D341Med (cell line): ENCODE measurements around the gene NEDD1.

Experiments used
- DNase-seq: peaks from one replicate; pipeline ENCODE4 v3.0.0; 2012; ENCODE audit warnings: low spot score

NEDD1 gene, protein sequence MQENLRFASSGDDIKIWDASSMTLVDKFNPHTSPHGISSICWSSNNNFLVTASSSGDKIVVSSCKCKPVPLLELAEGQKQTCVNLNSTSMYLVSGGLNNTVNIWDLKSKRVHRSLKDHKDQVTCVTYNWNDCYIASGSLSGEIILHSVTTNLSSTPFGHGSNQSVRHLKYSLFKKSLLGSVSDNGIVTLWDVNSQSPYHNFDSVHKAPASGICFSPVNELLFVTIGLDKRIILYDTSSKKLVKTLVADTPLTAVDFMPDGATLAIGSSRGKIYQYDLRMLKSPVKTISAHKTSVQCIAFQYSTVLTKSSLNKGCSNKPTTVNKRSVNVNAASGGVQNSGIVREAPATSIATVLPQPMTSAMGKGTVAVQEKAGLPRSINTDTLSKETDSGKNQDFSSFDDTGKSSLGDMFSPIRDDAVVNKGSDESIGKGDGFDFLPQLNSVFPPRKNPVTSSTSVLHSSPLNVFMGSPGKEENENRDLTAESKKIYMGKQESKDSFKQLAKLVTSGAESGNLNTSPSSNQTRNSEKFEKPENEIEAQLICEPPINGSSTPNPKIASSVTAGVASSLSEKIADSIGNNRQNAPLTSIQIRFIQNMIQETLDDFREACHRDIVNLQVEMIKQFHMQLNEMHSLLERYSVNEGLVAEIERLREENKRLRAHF

DNA sequence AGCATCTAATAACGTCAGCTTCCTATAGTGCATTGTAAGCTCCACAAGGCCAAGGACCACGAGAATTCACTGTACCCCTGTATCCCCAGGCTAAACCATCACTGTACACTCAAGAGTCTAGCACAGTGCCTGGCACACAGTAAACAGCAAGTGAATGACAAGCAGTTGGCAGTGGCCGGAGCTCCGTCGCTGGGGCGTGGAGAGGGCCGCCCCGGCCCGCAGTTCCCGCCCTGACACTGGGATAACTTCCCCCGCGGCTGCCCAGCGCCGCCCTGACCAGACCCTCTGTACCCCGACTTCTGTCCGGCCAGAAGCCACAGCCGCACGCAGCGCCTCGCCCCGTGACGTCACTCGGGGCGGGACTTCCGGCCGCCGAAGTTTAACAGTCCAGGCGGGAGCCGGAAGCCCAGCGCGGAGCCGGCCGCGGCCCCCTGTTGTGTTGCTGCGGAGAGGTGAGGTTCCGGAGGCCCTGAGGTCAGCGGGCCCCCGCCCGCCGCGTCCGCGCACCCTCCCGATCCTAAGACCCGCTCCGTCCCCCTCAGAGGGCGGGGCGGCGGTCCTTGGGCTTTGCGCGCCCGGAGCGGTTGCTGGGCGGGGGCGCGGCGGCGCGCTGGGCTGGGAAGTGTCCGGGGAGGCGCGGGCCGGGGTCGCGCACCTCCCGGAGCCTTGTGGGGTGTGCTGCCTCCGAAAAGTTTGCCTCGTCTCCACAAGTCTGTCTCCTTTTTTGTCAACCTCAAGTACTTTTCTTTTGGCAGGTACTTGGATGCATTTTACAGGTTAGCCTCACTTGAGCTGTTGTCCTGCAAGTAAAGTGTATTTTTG lies at the start of gene NEDD1:
TSS of gene NEDD1 (plus strand) at position 409 of the 822 bp plus-strand sequence. CDS start 2,503 bp downstream, outside the sequence.
- DNase-seq = peak; percentile 94

DNA sequence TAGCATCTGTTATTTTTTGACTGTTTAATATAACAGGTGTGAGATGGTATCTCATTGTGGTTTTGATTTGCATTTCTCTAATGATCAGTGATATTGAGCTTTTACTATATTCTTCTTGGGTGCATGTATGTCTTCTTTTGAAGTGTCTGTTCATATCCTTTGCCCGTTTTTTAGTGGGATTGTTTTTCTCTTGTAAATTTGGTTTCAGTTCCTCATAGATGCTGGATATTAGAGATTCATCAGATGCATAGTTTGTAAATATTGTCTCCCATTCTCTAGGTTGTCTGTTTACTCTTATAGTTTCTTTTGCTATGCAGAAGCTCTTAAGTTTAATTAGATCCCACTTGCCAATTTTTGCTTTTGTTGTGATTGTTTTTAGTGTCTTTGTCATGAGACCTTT lies 48.9 kb upstream of the NEDD1 start:
- no peak for DNase-seq

DNA sequence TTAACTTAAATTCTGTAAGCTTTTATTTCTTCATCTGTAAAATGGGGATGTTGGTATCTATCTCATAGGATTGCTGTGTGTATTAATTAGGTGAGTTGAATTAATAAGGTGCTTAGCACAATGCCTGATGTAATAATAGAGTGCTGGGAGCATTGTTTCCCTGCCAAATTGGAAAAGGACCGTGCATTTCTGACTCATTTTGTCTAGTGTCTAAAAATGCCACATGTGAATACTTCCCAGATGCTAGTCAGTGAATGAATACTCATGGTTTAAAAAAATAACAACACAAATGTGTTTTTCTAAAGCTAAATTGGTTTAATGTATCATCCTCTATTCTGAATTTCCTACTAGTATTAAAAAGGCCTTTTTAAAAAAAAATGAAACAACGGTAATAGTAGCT lies 45.4 kb upstream of the NEDD1 start:
- DNase-seq = no peak

DNA sequence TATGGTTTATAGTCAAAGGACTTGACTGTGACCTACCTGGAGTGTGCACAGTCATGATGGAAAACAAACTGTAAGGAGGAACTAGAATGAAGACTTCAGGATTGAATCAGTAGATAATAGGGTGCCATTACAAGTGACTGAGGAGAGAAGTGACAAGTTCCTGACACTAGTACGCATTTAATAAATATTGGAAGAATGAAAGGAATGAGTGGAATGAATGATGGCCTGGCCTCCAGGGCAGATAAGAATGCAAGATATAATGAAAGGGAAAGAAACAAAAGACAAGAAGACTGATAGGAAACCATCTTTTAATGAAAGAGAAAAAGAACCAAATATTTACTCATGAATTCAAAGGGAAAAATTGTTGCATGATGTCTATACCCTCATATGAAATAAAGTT lies 44.7 kb upstream of the NEDD1 start:
- no peak for DNase-seq

DNA sequence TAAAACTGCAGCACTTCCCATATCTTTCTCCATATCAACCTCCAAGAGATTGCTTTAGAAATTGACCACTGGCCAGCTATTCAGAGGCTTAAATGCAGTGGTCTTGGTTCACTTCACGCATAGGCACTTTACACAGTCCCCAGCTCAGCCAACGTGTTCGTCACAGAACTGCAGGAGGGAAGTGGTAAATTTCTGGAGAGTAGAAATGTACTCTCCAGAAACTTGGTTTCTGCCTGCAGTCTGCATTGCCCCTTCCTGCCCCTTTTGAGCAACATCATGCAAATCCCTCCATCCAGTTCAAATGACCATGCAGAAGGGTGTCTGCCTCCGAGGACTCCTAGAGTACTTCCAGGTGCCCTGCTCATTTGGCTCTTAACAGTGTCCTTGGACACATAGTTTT lies 42.7 kb upstream of the NEDD1 start:
- no peak for DNase-seq

DNA sequence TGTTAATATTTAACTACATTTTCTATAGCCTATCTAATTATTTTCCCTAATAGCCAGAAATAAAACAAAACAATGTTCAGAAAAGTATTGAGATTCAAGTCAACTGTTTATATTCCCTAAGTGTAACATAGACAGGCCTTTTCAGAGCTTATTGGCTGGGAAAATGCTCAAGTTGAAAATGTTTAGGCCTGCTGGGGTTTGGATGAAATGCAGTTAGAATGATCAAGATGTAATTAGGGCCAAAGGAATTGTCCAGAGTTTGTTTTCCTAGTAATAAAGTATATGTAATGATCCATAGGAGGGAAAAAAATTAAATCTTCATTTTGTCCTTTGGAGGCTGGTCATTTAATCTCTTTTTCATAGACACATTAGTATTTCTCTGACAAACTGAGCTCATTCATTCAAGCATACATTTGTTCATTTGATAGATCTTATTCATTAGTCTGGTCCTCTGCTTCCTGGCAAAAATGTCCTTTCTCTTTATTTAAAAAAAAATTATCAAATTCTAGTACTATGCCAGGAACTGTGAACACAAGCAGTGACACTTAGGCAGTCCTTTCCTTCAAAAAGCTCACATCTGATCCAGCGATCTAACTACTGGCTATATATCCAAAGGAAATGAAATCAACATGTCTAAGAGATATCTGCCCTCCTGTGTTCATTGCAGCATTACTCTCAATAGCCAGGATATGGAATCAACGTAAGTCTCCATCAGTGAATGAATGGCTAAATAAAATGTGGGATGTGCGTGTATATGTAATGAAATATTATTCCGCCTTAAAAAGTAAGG lies 40.1 kb upstream of the NEDD1 start:
- no peak for DNase-seq

DNA sequence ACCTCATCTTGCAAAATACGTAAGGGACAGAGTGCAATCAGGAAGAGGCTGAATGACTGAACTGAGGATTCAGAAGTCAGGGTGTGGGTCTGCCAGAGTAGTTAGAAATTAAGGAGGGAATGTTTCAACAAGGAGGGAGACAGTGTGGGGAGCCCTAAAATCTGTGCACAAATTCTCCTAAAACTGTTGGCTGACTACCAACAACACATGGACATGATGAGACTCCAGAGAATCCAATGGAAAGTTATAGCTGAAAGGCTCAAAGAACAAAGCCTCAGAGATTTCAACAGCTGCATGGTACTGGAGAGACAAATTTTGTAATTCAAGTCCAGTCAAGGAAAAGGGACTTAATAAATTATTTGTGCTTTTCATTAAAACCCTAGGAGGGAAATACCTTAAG lies 36.1 kb upstream of the NEDD1 start:
- no peak for DNase-seq

DNA sequence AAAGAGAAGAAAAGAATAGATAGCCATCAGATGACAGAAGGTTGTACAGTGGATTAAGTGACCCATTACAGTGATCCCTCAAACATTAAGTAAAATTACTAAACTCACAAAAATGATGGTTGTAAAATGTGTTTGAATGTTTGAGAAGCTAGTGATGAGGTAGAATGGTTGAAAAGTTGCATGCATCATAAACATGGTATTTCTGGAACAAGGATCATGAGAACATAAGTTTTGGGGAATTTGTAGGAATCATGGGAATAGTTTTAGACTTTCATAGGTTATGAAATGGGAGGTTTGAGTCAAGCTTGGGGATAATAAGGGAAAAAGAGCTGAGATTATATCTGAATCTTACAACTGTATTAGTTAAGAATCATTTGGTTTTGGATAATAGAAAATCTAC lies 34.1 kb upstream of the NEDD1 start:
- no peak for DNase-seq

DNA sequence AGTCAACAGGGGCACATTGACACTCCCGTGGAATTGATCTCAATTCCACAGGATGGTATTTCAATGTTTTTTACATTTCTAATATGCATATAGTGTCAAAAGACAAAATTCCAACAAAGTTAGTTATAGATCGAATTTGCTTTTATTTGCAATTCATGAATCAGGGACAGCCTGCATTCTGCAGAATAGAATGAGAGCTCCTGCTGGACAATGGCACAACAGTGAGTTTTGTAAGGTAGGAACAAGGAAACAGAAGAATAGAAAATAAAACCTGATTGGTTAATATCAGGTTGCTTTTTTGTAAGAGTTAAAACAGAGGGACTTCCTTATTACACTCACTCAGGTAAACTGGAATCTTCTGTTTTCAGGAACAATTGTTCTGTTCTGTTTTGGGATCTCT lies 32.8 kb upstream of the NEDD1 start:
- no peak for DNase-seq

DNA sequence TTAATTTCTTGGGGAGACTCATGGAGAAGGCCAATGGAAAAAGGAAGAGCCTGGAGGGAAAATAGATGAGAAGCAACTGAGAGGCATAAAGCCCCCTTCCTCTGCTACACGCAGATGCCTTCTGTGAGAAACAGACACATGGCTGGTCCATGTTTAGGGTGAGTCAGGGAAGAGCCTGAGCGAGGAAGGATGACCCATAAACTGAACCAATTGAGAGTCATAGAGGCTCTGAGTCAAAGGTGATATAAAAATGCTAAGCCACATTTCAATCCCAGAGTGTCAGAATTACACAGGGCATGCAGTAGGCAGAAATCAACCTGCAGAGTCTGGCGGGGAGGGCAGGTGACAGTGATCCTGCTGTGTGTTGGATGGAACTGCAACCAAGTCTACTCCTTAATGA lies 30.1 kb upstream of the NEDD1 start:
- no peak for DNase-seq

DNA sequence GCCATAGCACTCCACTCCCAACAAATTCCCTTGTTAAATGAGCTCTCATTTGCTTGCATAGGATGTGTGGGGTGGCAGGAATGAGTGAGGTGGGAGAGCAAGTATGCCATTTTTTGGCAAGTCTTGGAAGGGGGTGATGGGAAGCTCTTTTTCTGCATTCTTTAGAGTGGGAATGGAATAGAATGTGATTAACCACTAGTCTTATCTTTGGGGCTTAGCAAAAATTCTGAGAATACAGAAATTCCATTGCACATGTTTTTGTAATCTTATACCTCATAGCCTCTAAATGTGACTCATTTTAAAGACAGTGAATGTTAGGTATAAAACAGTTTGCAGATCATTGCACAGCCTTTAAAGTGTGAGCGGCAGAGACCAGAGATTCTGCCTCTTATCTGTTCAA lies 28.4 kb upstream of the NEDD1 start:
- DNase-seq = no peak

DNA sequence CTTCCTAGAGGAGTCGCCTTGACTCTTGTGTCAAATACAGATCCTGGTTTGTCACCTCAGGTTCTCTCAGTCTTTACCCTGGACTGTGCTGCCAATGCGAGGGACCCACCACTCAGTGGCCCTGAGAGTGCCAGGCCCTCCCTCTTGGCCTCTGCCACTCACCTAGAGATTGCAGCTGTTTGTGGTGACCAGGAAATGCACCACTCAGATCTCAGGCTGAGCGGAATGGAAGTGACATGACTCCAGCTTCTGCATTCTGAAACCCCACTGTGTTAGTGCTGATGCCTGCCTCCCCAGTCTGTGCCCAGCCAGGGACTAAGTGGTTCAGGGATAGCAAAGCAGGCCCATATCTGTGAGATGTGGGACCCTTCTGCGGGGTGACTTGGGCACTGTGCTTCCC lies 27.8 kb upstream of the NEDD1 start:
- DNase-seq = no peak

DNA sequence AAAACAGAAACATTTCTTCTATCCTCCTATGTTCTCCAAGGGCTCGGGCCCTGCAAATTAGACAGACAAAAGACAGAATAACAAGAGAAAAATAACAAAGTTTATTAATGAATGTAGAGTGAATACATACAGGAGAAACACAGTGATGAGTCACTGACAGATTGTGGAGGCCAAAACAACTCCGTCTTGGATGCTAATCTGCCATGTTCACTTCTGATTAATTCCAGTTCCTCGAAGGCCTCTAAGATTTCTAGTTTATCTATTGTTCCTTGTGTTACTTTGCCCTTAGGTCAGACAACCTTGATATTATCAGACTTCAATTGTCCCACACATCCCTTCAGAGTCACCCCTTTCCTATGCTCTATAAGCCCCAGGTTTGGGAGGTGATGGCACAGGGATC lies 26.8 kb upstream of the NEDD1 start:
- no peak for DNase-seq

DNA sequence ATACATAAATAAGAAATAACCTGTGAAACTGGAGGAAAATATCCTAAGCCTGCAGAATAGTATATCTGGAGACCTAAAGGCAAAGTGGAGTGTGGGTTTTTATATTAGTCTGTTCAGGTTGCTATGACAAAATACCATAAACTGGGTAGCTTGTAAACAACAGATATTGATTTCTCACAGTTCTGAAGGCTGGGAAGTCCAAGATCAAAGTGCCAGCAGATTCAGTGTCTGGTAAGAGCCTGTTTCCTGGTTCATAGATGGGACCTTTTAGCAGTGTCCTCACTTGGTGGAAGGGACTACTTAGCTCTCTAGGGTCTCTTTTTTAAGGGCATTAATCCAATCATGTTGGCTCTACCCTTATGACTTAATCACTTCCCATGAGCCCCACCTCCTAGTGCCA lies 25.4 kb upstream of the NEDD1 start:
- DNase-seq = no peak

DNA sequence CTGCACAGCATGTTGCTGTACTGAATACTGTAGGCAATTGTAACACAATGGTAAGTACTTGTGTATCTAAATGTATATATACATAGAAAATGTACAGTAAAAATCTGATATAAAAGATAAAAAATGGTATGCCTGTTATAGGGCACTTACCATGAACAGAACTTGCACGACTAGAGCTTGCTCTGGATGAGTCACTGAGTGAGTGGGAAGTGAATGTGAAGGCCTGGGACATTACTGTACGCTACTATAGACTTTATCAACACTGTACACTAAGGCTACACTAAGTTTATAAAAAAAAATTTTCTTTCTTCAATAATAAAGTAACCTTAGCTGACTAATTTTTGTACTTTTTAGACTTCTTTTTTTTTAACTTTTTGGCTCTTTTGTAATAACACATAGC lies 24.2 kb upstream of the NEDD1 start:
- no peak for DNase-seq

DNA sequence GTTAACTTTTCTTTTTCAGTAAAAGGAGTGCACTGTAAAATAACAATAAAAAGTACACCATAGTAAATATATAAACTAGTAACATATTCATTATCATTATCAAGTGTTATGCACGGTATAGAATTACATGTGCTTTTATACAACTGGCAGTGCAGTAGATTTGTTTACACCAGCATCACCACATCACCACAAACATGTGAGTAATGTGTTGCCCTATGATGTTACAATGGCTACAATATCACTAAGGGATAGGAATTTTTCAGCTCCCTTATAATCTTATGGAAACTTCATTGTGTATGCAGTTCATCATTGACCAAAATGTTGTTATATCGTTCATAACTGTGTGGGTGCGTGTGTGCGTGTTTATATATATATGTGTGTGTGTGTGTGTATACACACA lies 23.5 kb upstream of the NEDD1 start:
- no peak for DNase-seq

DNA sequence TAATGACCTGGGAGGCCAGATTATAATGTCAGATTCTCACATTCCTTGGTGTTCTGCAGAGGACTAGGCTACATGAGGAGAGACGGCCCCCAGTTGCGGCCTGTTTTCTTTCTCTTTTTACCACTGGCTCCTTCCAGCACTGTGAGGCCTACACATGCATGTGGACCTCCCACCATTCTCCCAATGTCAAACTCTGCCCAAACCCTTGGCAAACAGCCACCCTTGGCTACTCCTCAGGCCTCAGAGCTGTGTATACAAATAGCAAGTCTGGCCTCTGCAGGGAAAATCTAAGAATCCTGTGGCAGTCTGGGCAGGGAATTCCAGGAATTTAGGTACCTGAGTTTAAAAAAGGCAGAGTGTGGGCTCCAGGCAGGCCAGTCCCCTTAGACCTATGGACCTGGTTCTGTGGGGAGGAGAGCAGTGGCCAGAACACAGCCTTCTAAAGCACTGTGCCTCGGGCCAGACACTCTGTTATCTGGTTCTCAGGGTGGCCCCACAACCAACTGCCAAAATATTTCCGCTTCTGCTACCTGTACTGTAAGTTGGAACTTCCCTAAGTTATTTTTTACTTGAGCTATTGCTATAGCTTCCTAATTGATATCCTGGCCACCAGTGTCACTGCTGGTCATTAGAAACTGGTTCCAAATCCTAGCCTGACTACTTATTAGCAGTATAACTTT lies 19.9 kb upstream of the NEDD1 start:
- no peak for DNase-seq

DNA sequence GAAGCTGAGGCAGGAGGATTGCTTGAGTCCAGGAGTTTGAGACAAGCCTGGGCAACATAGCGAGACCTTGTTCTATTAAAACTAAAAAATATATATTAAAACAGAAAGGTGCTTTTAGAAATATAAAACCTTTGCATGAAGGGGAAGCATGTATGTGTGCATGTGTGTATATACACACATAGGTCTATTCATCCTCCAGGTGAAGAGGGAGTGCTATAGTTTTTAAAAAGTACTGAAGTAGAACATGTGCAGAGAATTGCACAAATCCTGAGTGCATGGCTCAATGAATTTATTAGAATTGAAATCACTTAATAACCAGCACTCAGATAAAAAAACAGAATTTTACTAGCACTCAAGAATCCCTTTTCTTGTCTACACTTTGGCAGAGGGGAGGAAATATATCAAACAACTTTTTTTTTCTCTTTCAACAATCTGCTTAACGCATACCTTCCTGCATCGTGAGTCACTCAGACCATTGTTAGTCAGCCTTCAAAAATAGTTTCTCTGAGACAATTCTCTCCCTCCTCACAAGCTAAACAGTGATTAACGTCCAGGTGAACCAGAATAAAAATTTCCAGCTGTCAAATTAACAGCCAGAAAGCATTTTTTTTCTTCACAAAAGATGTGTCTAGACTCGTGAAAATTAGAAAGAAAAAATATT lies 17.7 kb upstream of the NEDD1 start:
- no peak for DNase-seq

DNA sequence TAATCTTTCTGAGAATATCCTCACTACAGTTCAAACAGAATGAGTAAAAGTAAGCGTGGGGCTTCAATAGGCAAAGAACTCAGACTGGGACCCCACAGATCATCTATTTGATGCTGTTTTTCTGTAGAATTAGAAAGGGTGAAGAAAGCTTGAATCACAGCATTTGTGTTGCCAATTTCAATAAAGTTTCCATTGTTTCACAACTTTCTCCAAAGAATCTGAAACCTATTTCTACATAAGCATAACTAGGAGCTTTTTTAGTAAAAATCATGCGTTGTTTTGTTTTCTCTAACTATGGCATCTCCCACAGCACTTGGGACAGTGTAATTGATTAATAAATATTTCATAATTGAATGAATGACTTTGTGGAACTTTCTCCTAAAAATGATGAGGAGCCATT lies 16.7 kb upstream of the NEDD1 start:
- no peak for DNase-seq

DNA sequence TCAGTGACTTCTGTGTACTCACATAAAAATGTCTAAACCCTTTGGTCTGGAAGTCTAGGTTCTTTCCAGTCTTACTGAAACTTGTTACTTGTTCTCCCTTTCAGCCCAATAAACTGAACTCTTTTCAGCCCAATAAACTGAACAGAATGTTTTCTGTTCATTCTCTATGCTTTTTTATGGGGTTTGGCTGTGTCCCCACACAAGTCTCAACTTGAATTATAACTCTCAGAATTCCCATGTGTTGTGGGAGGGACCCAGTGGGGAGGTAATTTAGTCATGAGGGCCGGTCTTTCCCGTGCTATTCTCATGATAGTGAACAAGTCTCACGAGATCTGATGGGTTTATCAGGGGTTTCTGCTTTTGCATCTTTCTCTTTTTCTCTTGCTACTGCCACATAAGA lies 15.0 kb upstream of the NEDD1 start:
- DNase-seq = no peak

DNA sequence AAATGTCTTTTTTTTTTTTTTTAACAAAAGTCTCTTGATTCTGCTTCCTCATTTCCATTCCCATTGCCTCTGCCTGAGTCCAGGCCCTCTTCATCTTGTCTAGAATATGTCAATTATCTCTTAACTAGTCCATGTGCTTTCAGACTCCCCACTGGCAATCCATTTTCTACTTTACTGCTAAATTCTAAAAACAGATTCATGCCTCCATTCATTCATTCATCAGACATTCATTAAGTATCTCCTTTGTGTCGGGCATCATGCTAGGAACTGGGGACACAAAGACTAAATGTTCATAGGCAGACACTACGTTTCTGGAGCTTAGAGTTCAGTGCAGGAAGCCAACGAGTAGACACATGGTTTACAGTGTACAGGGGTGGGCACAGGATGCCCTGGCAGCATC lies 9.6 kb upstream of the NEDD1 start:
- DNase-seq = no peak
